ENCODE results near the gene CCDC27. TPM values are rescaled to one million over a fixed set of nuclear protein-coding genes. Genes with fewer than 3 reads are reported as not detected.

The CCDC27 gene
- total and polyA plus RNA-seq, 2 donors (not counting 1 experiment from before 2014, with no cell fraction given), result not detected

GRCh38 chr1:3749512-3749911, 2.7 kb upstream of the CCDC27 start:
- H3K4me1 ChIP-seq (ENCODE audit: control insufficient read depth in 2 of 2, insufficient read depth in 2 of 2, low read length in 2 of 2), result peaks cover 9 to 18% of the 10 kb centered on the region in 2 donors
- Mint-ChIP-seq H3K4me1 (peaks cover 21% of the 10 kb centered on the region), H3K27ac (no peak overlapping the region), H3K27me3 (peaks cover 9% of the 10 kb centered on the region), H3K4me3 (no peak overlapping the region), H3K9me3 (ENCODE audit: insufficient read depth) (no peaks in the 10 kb centered on the region)
- intact Hi-C loops (cut with micrococcal nuclease), result no loop called here
- no peaks in the 10 kb centered on the region for H3K36me3 ChIP-seq (replicated peaks in 1 of 2; ENCODE audit: control extremely low read depth in 1 of 2, control insufficient read depth in 1 of 2, extremely low read depth in 1 of 2, insufficient read depth in 2 of 2, low read length in 1 of 2)
- no peak for ATAC-seq (ENCODE audit: low read depth)
- H4K20me1 ChIP-seq (ENCODE audit: control insufficient read depth, insufficient read depth, low read length, poor library complexity, severe bottlenecking), result no peaks in the 10 kb centered on the region
- TF ChIP-seq, protein P1, sequence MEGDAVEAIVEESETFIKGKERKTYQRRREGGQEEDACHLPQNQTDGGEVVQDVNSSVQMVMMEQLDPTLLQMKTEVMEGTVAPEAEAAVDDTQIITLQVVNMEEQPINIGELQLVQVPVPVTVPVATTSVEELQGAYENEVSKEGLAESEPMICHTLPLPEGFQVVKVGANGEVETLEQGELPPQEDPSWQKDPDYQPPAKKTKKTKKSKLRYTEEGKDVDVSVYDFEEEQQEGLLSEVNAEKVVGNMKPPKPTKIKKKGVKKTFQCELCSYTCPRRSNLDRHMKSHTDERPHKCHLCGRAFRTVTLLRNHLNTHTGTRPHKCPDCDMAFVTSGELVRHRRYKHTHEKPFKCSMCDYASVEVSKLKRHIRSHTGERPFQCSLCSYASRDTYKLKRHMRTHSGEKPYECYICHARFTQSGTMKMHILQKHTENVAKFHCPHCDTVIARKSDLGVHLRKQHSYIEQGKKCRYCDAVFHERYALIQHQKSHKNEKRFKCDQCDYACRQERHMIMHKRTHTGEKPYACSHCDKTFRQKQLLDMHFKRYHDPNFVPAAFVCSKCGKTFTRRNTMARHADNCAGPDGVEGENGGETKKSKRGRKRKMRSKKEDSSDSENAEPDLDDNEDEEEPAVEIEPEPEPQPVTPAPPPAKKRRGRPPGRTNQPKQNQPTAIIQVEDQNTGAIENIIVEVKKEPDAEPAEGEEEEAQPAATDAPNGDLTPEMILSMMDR (IDR thresholded peaks at IDR 0.05), result no peak
- no peak for TF ChIP-seq EZH2 (IDR thresholded peaks at IDR 0.05; ENCODE audit: borderline replicate concordance, insufficient read depth, low read depth, low read length, poor library complexity, severe bottlenecking)
- peaks cover 0 to 12% (median 0%) of the 10 kb centered on the region in 4 experiments for H3K27me3 ChIP-seq (replicated peaks in 1 of 4; ENCODE audit: control extremely low read depth in 1 of 4, control insufficient read depth in 3 of 4, insufficient read depth in 4 of 4, low read length in 3 of 4)
- H3K4me3 ChIP-seq (ENCODE audit: control extremely low read depth in 1 of 5, extremely low read depth in 1 of 5, insufficient read depth in 1 of 5, low read depth in 2 of 5, low read length in 4 of 5), result no peak overlapping the region
- no peaks in the 10 kb centered on the region for H3K79me2 ChIP-seq (ENCODE audit: control insufficient read depth, insufficient read depth, low read length)
- no peak overlapping the region for H3K4me2 ChIP-seq (replicated peaks; ENCODE audit: low read depth, low read length, poor library complexity, severe bottlenecking)
- no peak for DNase-seq
- H3K27ac ChIP-seq (ENCODE audit: low read length in 2 of 2), result no peak overlapping the region
- H2AFZ ChIP-seq (ENCODE audit: insufficient read depth, low read depth, low read length, poor library complexity, severe bottlenecking), result no peak overlapping the region
- H3K9ac ChIP-seq (ENCODE audit: low read length), result no peak overlapping the region
- CTCF ChIA-PET, result interaction anchor here (1.1 kb wide), 1 partner anchor 25 kb away, joined by 4 read pairs; no protein-coding TSS in a partner anchor
- POLR2A ChIA-PET, result no interaction called here
- H3K9me3 ChIP-seq (ENCODE audit: control extremely low read depth in 1 of 3, control insufficient read depth in 2 of 3, insufficient read depth in 1 of 3, low read length in 2 of 3), result no peaks in the 10 kb centered on the region
- 53% methylated on average over 3 of the region's 5 CpGs for WGBS (ENCODE audit: insufficient coverage)

- H3K4me1 Mint-ChIP-seq, result peaks cover 14% of the 10 kb centered on the region
- H2AFZ ChIP-seq (ENCODE audit: insufficient read depth, low read depth, low read length, poor library complexity, severe bottlenecking), result no peak overlapping the region
- H3K9me3 ChIP-seq (ENCODE audit: control extremely low read depth in 1 of 3, control insufficient read depth in 2 of 3, insufficient read depth in 1 of 3, low read length in 2 of 3), result no peaks in the 10 kb centered on the region
- intact Hi-C loops (cut with micrococcal nuclease), result no loop called here
- H3K27ac ChIP-seq (ENCODE audit: low read length in 2 of 2), result no peak overlapping the region
- DNase-seq (no peak), ATAC-seq (ENCODE audit: low read depth) (no peak)
- POLR2A ChIA-PET, result no interaction called here
- no peaks in the 10 kb centered on the region for H3K9me3 Mint-ChIP-seq (ENCODE audit: insufficient read depth)
- 93% methylated on average over 3 of the region's 6 CpGs for WGBS (ENCODE audit: insufficient coverage)
- no peak overlapping the region for H3K9ac ChIP-seq (ENCODE audit: low read length)
- H3K4me3 ChIP-seq (ENCODE audit: control extremely low read depth in 1 of 5, extremely low read depth in 1 of 5, insufficient read depth in 1 of 5, low read depth in 2 of 5, low read length in 4 of 5), result no peak overlapping the region
- H3K36me3 ChIP-seq (replicated peaks in 1 of 2; ENCODE audit: control extremely low read depth in 1 of 2, control insufficient read depth in 1 of 2, extremely low read depth in 1 of 2, insufficient read depth in 2 of 2, low read length in 1 of 2), result no peaks in the 10 kb centered on the region
- CTCF ChIA-PET, result no interaction called here
- H3K27me3 Mint-ChIP-seq, result peaks cover 9% of the 10 kb centered on the region
- no peaks in the 10 kb centered on the region for H3K79me2 ChIP-seq (ENCODE audit: control insufficient read depth, insufficient read depth, low read length)
- H3K4me3 Mint-ChIP-seq, result no peak overlapping the region
- no peak overlapping the region for H3K4me2 ChIP-seq (replicated peaks; ENCODE audit: low read depth, low read length, poor library complexity, severe bottlenecking)
- peaks cover 0 to 17% (median 0%) of the 10 kb centered on the region in 4 experiments for H3K27me3 ChIP-seq (replicated peaks in 1 of 4; ENCODE audit: control extremely low read depth in 1 of 4, control insufficient read depth in 3 of 4, insufficient read depth in 4 of 4, low read length in 3 of 4)
- H3K27ac Mint-ChIP-seq, result no peak overlapping the region
- TF ChIP-seq, protein P1 (IDR thresholded peaks at IDR 0.05), result no peak
- TF ChIP-seq EZH2 (IDR thresholded peaks at IDR 0.05; ENCODE audit: borderline replicate concordance, insufficient read depth, low read depth, low read length, poor library complexity, severe bottlenecking), result no peak
- no peaks in the 10 kb centered on the region for H4K20me1 ChIP-seq (ENCODE audit: control insufficient read depth, insufficient read depth, low read length, poor library complexity, severe bottlenecking)
- peaks cover 9 to 18% of the 10 kb centered on the region in 2 donors for H3K4me1 ChIP-seq (ENCODE audit: control insufficient read depth in 2 of 2, insufficient read depth in 2 of 2, low read length in 2 of 2)
These were observed 1.5 kb upstream of the CCDC27 start for GRCh38 chr1:3750741-3751140.
